ENCODE data around the gene YAE1.

The YAE1 gene

GRCh38 chr7:39606352-39606751 is 40.1 kb downstream of the YAE1 start:
- DNase-seq (ENCODE audit: insufficient read length, low spot score) = no peak
- no peak for FAIRE-seq
- no peak for TF ChIP-seq POLR2A (IDR thresholded peaks at IDR 0.05; ENCODE audit: low read depth, low read length)

GRCh38 chr7:39606941-39607340 is 40.7 kb downstream of the YAE1 start:
- no peak for DNase-seq (ENCODE audit: insufficient read length, low spot score)
- no peak for FAIRE-seq
- no peak for TF ChIP-seq POLR2A (IDR thresholded peaks at IDR 0.05; ENCODE audit: low read depth, low read length)

GRCh38 chr7:39607865-39608264 is 41.7 kb downstream of the YAE1 start:
- no peak for DNase-seq (ENCODE audit: insufficient read length, low spot score)
- no peak for TF ChIP-seq POLR2A (IDR thresholded peaks at IDR 0.05; ENCODE audit: low read depth, low read length)
- FAIRE-seq = no peak

- no peak for DNase-seq (ENCODE audit: insufficient read length, low spot score)
- no peak for FAIRE-seq
- no peak for TF ChIP-seq POLR2A (IDR thresholded peaks at IDR 0.05; ENCODE audit: low read depth, low read length)
These were observed 42.1 kb downstream of the YAE1 start for GRCh38 chr7:39608278-39608677.

- no peak for TF ChIP-seq POLR2A (IDR thresholded peaks at IDR 0.05; ENCODE audit: low read depth, low read length)
- FAIRE-seq (peak; percentile 43), DNase-seq (ENCODE audit: insufficient read length, low spot score) (peak; percentile 59)
These were observed 43.1 kb downstream of the YAE1 start for GRCh38 chr7:39609113-39609934.

- no peak for TF ChIP-seq POLR2A (IDR thresholded peaks at IDR 0.05; ENCODE audit: low read depth, low read length)
- DNase-seq (ENCODE audit: insufficient read length, low spot score) (no peak), FAIRE-seq (no peak)
These were observed 43.7 kb downstream of the YAE1 start for GRCh38 chr7:39609935-39610263.

GRCh38 chr7:39613577-39613976 is 47.4 kb downstream of the YAE1 start:
- FAIRE-seq = no peak
- no peak for DNase-seq (ENCODE audit: insufficient read length, low spot score)
- TF ChIP-seq POLR2A (IDR thresholded peaks at IDR 0.05; ENCODE audit: low read depth, low read length) = no peak

- no peak for FAIRE-seq
- TF ChIP-seq POLR2A (IDR thresholded peaks at IDR 0.05; ENCODE audit: low read depth, low read length) = no peak
- no peak for DNase-seq (ENCODE audit: insufficient read length, low spot score)
These were observed 48.1 kb downstream of the YAE1 start for GRCh38 chr7:39614299-39614698.

- FAIRE-seq (peak; percentile 20), DNase-seq (ENCODE audit: insufficient read length, low spot score) (no peak)
- no peak for TF ChIP-seq POLR2A (IDR thresholded peaks at IDR 0.05; ENCODE audit: low read depth, low read length)
These were observed 49.3 kb downstream of the YAE1 start for GRCh38 chr7:39615350-39615975.

GRCh38 chr7:39616138-39616537 is 49.9 kb downstream of the YAE1 start:
- DNase-seq (ENCODE audit: insufficient read length, low spot score) (peak; percentile 55), FAIRE-seq (peak; percentile 93)
- TF ChIP-seq POLR2A (IDR thresholded peaks at IDR 0.05; ENCODE audit: low read depth, low read length) = no peak

- DNase-seq (ENCODE audit: insufficient read length, low spot score) (no peak), FAIRE-seq (no peak)
- TF ChIP-seq POLR2A (IDR thresholded peaks at IDR 0.05; ENCODE audit: low read depth, low read length) = no peak
These were observed 50.8 kb downstream of the YAE1 start for GRCh38 chr7:39617005-39617404.

GRCh38 chr7:39618868-39619267 is 52.7 kb downstream of the YAE1 start:
- FAIRE-seq (no peak), DNase-seq (ENCODE audit: insufficient read length, low spot score) (no peak)
- TF ChIP-seq POLR2A (IDR thresholded peaks at IDR 0.05; ENCODE audit: low read depth, low read length) = no peak

GRCh38 chr7:39620486-39620885 is 54.3 kb downstream of the YAE1 start:
- FAIRE-seq = no peak

GRCh38 chr7:39621261-39621660 is 55.1 kb downstream of the YAE1 start:
- FAIRE-seq (peak; percentile 86), DNase-seq (ENCODE audit: insufficient read length, low spot score) (peak; percentile 56)
- TF ChIP-seq POLR2A (IDR thresholded peaks at IDR 0.05; ENCODE audit: low read depth, low read length) = no peak

More at GRCh38 chr7:39620486-39620885, 54.3 kb downstream of the YAE1 start:
- DNase-seq (ENCODE audit: insufficient read length, low spot score) = no peak
- no peak for TF ChIP-seq POLR2A (IDR thresholded peaks at IDR 0.05; ENCODE audit: low read depth, low read length)

- TF ChIP-seq POLR2A (IDR thresholded peaks at IDR 0.05; ENCODE audit: low read depth, low read length) = no peak
- FAIRE-seq (peak; percentile 52), DNase-seq (ENCODE audit: insufficient read length, low spot score) (no peak)
These were observed 55.7 kb downstream of the YAE1 start for GRCh38 chr7:39621784-39622411.
